B cell (primary cell): ENCODE results near the gene SUPT5H.

Source experiments
- EZH2 ChIP-seq: IDR thresholded peaks from 2 replicates; pipeline ENCODE4 v1.6.1; 2012; ENCODE audit warnings: borderline replicate concordance, low read depth, mild to moderate bottlenecking, moderate library complexity, low read length; ENCODE audit not compliant: insufficient read depth, poor library complexity, severe bottlenecking
- TF ChIP-seq, protein P1 (sequence below): fragments of 200-600 bp; IDR thresholded peaks from one replicate; pipeline ENCODE4 v1.8.0; 2022; ENCODE audit warnings: antibody characterized with exemption, mild to moderate bottlenecking

GRCh38 chr19:39413911-39414608 lies 31.3 kb upstream of the SUPT5H start:
- TF ChIP-seq, protein P1, sequence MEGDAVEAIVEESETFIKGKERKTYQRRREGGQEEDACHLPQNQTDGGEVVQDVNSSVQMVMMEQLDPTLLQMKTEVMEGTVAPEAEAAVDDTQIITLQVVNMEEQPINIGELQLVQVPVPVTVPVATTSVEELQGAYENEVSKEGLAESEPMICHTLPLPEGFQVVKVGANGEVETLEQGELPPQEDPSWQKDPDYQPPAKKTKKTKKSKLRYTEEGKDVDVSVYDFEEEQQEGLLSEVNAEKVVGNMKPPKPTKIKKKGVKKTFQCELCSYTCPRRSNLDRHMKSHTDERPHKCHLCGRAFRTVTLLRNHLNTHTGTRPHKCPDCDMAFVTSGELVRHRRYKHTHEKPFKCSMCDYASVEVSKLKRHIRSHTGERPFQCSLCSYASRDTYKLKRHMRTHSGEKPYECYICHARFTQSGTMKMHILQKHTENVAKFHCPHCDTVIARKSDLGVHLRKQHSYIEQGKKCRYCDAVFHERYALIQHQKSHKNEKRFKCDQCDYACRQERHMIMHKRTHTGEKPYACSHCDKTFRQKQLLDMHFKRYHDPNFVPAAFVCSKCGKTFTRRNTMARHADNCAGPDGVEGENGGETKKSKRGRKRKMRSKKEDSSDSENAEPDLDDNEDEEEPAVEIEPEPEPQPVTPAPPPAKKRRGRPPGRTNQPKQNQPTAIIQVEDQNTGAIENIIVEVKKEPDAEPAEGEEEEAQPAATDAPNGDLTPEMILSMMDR, result no peak
- TF ChIP-seq EZH2, result no peak
